GM23248 (cell line): ENCODE results near the gene ZFAND6. TPM values are rescaled to one million over a fixed set of nuclear protein-coding genes. Genes with fewer than 3 reads are reported as not detected.
A peak's percentile ranks its signal among the peaks of the same experiment; 100 is the strongest.
"Not testable (repeated sequence)": the region's sequence is repeated elsewhere in the genome, so short reads cannot be mapped to it uniquely, and the experiment has no call there.

Experiments used
- DNase-seq: peaks from one replicate; pipeline ENCODE4 v3.0.0-alpha.2; 2015
- H2AFZ ChIP-seq: fragments of 200-600 bp; sonication (generic); 2 replicates; pipeline ENCODE4 v1.6.1; 2016; ENCODE audit warnings: antibody characterized with exemption
- H3F3A ChIP-seq: fragments of 200-600 bp; sonication (generic); 2 replicates; pipeline ENCODE4 v1.6.1; 2016; ENCODE audit warnings: mild to moderate bottlenecking, antibody characterized with exemption, mixed run types; ENCODE audit not compliant: insufficient read depth
- H3K27ac ChIP-seq: fragments of 200-600 bp; sonication (generic); 2 replicates; pipeline ENCODE4 v1.5.1; 2016; ENCODE audit warnings: mild to moderate bottlenecking
- H3K27me3 ChIP-seq: fragments of 200-600 bp; sonication (generic); replicated peaks from 2 replicates; pipeline ENCODE4 v1.6.1; 2016; ENCODE audit warnings: mild to moderate bottlenecking; ENCODE audit not compliant: insufficient read depth
- H3K36me3 ChIP-seq: fragments of 200-600 bp; sonication (generic); 2 replicates; pipeline ENCODE4 v1.6.1; 2016; ENCODE audit warnings: low read depth, mild to moderate bottlenecking
- H3K4me1 ChIP-seq: fragments of 200-600 bp; sonication (generic); 2 replicates; pipeline ENCODE4 v1.6.1; 2016; ENCODE audit warnings: mild to moderate bottlenecking; ENCODE audit not compliant: insufficient read depth
- H3K4me2 ChIP-seq: fragments of 200-600 bp; sonication (generic); one replicate; pipeline ENCODE4 v1.6.1; 2016; ENCODE audit warnings: mild to moderate bottlenecking; ENCODE audit not compliant: unreplicated experiment
- H3K4me3 ChIP-seq: fragments of 200-600 bp; sonication (generic); 2 replicates; pipeline ENCODE4 v1.5.1; 2016; ENCODE audit warnings: mild to moderate bottlenecking
- H3K79me2 ChIP-seq: fragments of 200-600 bp; sonication (generic); 2 replicates; pipeline ENCODE4 v1.6.1; 2016; ENCODE audit warnings: mild to moderate bottlenecking; ENCODE audit not compliant: insufficient read depth
- H3K9ac ChIP-seq: fragments of 200-600 bp; sonication (generic); 2 replicates; pipeline ENCODE4 v1.6.1; 2016; ENCODE audit warnings: mild to moderate bottlenecking
- H3K9me2 ChIP-seq: fragments of 200-600 bp; sonication (generic); 2 replicates; pipeline ENCODE4 v1.6.1; 2016; ENCODE audit warnings: mixed run types, mild to moderate bottlenecking, moderate library complexity; ENCODE audit not compliant: insufficient read depth
- H3K9me3 ChIP-seq: fragments of 200-600 bp; sonication (generic); one replicate; pipeline ENCODE4 v1.6.1; 2017; ENCODE audit warnings: low read depth
- H4K20me1 ChIP-seq: fragments of 200-600 bp; sonication (generic); 2 replicates; pipeline ENCODE4 v1.6.0; 2016; ENCODE audit not compliant: insufficient read depth
- EZH2 ChIP-seq: fragments of 200-600 bp; sonication (generic); IDR thresholded peaks from 2 replicates; pipeline ENCODE4 v1.6.1; 2018; ENCODE audit warnings: antibody characterized with exemption, mild to moderate bottlenecking; ENCODE audit not compliant: insufficient read depth, poor library complexity, severe bottlenecking
- EZH2phosphoT487 ChIP-seq: fragments of 200-600 bp; sonication (generic); IDR thresholded peaks from 2 replicates; pipeline ENCODE4 v1.6.1; 2018; ENCODE audit warnings: antibody characterized with exemption, moderate library complexity, mild to moderate bottlenecking, low read depth; ENCODE audit not compliant: insufficient read depth
- WGBS, 2 experiments: methylation state at CpG; one replicate each; pipeline ENCODE4 v1.1.6; 2015 to 2017; ENCODE audit warnings: low lambda C conversion rate in 2 of 2, low coverage in 1 of 2; ENCODE audit errors: missing lambda C conversion rate in 2 of 2; 5-methylcytosine and 5-hydroxymethylcytosine counted together
- in situ Hi-C: fragments of 300-500 bp; cut with MboI; formaldehyde crosslinking; loops from 2 replicates; pipeline ENCODE4 v1.15.0; 2020
- polyA plus RNA-seq: library from polyadenylated mRNA; unstranded; fragments of >200 nt; fragmentation: Nextera tagmentation; extraction: Ambion mirVana; gene quantifications from 2 replicates; pipeline ENCODE4 v1.2.1, GENCODE V29; 2016
- total RNA-seq: library from RNA; depleted of rRNA; stranded (reverse); fragments of >200 nt; shearing (Covaris generic); gene quantifications from 2 replicates; pipeline ENCODE4 v1.2.3, GENCODE V29; 2014; rRNA removed

ZFAND6 gene
- 101 and 130 TPM in 2 replicates for total RNA-seq
- 102 and 104 TPM in 2 replicates for polyA plus RNA-seq

DNA sequence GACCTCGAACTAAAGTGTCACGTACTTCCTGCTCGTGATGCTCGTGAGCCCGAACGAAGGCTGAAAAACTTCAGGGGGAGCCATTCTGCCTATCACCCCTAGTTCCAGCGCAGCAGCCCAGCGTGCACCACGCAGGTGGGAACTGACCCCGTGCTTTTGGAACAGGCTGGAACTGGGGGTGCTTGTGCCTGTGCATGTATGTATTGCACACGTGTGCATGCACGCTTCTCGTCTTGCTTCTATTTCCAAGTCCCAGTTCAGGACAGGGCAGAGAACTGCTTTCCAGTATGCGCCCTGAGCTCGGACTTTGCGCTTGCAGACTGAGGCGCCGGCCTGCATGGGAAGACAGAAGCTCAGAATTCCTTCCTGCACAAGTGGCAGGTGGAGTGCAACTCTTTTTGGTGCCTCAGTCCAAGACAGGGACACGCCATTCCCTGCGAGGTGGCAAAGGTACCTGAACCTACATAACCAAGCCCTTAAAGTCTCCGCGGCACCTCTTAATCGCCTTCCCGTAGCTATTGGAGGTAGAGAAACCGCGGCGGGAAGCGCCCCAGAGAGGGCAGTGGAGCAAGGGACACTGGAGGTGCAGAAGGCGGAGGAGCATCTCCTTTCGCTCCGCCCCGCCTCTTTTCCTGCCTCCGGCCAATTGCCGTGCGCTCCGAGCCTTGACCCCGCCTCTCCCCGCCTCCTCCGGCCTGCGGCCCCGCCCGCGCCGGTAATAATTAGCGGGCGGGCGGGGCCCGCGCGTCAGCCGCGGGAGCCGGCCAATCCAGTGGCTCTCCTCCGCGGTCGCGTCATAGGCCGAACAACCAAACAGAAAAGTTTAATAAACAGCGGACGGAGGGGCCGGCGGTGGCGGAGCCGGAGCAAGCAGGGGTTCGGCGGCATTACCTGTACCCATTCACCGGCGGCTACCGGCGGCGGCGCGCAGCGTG lies at the start of gene ZFAND6:
TSS of gene ZFAND6 (plus strand) at position 826 of the 935 bp plus-strand sequence. CDS start 60,669 bp downstream, outside the sequence.
- H3K36me3 ChIP-seq, result no peaks in the 10 kb centered on the region
- peak within 1 kb of the TSS; percentile 97 for H3K4me2 ChIP-seq
- H3K9ac ChIP-seq, result peak within 1 kb of the TSS; percentile 88
- H3K27me3 ChIP-seq, result no peaks in the 10 kb centered on the region
- in situ Hi-C loops, result no loop called here
- no peaks in the 10 kb centered on the region for H3K9me2 ChIP-seq
- H3K79me2 ChIP-seq, result peaks cover 36% of the 10 kb centered on the region
- peak; percentile 99 for DNase-seq
- H3K27ac ChIP-seq, result peak within 1 kb of the TSS; percentile 89
- 1 to 2% methylated on average over 57 to 74 of the region's 74 CpGs for WGBS, 2 experiments
- peak within 1 kb of the TSS; percentile 80 for H3K4me3 ChIP-seq
- peak within 1 kb of the TSS; percentile 80 for H2AFZ ChIP-seq
- peaks cover 18% of the 10 kb centered on the region for H3K4me1 ChIP-seq
- no peak for TF ChIP-seq EZH2
- TF ChIP-seq EZH2phosphoT487, result no peak
- H4K20me1 ChIP-seq, result no peaks in the 10 kb centered on the region
- H3F3A ChIP-seq, result peaks cover 8% of the 10 kb centered on the region
- H3K9me3 ChIP-seq, result no peaks in the 10 kb centered on the region

DNA sequence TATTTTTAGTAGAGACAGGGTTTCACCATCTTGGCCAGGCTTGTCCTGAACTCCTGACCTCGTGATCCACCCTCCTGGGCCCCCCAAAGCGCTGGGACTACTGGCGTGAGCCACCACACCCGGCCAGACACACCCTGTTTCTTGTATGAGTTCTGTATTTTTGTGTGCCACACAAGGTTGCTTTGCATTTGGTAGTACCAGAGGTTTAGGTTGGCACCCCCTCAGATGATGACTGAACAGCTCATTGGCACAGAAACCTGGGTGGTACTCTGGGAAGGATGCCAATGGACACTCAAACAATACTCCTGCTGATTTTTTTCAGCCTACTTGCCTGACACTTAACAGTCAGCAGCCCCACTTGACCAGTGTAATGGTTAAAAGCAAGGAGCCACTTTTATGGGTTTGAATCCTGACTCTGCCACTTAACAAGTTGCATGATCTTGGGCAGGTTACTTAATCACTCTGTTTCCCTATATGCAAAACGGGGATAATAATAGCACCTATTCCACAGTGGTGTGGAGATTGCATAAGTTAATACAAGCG lies 49.3 kb upstream of the ZFAND6 start:
- in situ Hi-C loops, result no loop called here
- TF ChIP-seq EZH2phosphoT487, result no peak
- no peak for TF ChIP-seq EZH2
- Histone ChIP-seq H3K36me3 (no peaks in the 10 kb centered on the region), H2AFZ (no peak overlapping the region), H4K20me1 (no peaks in the 10 kb centered on the region), H3K9ac (peak overlapping the region; percentile 52; the same call in 1 of the 2 replicates), H3K9me2 (no peaks in the 10 kb centered on the region), H3K9me3 (no peaks in the 10 kb centered on the region), H3K27ac (peak overlapping the region; percentile 82), H3K27me3 (no peaks in the 10 kb centered on the region), H3K4me3 (no peak overlapping the region), H3K79me2 (no peaks in the 10 kb centered on the region), H3K4me1 (peaks cover 16% of the 10 kb centered on the region), H3K4me2 (peak overlapping the region; percentile 61), H3F3A (peaks cover 11% of the 10 kb centered on the region; the same call in 1 of the 2 replicates)
- 61 to 65% methylated on average over 6 of the region's 6 CpGs for WGBS, 2 experiments
- peak; percentile 70 for DNase-seq

DNA sequence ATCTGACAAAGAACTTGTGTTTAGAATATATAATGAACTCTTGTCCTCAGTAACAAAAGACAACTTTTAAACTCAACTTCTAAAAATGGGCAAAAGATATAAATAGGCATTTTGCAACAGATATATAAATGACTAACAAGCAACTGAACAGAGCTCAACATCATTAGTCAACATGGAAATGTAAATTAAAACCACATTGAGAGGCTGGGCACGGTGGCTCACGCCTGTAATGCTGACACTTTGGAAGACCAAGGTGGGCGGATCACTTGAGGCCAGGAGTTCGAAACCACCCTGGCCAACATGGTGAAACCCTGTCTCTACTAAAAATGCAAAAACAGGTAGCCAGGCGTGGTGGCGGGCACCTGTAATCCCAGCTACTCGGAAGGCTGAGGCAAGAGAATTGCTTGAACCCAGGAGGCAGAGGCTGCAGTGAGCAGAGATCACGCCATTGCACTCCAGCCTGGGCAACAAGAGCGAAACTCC lies 48.4 kb upstream of the ZFAND6 start:
- peak overlapping the region; percentile 61 for H3K4me2 ChIP-seq
- H3K36me3 ChIP-seq, H3K79me2 ChIP-seq, H3K9me3 ChIP-seq, in situ Hi-C loops, H4K20me1 ChIP-seq, H3K9me2 ChIP-seq, H3K27me3 ChIP-seq, H3K4me3 ChIP-seq: not testable (repeated sequence)
- peak; percentile 94 for DNase-seq
- peaks cover 11% of the 10 kb centered on the region; the same call in 1 of the 2 replicates for H3F3A ChIP-seq
- WGBS, 2 experiments, result 34 to 36% methylated on average over 9 of the region's 9 CpGs
- peaks cover 16% of the 10 kb centered on the region for H3K4me1 ChIP-seq
- H3K9ac ChIP-seq, result peak overlapping the region; percentile 52
- H2AFZ ChIP-seq, result 0 out of 2 replicates have a peak overlapping the region, but pooled peaks have one; percentile 4
- H3K27ac ChIP-seq, result peak overlapping the region; percentile 82

DNA sequence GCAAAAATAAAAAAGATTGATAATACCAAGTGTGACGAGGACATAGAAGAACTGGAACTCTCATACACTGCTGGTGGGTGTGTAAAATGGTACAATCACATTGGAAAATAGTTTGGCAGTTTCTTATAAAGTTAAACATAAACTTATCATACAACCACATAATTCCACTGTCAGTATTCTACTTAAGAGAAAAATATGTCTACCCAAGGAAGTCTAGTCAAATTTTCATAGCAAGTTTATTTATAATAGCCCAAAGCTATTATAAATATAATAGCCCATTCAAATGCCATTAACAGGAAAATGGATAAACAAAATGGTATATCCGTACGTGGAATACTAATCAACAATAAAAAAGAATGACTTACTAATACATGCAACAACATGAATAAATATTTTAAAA lies 47.9 kb upstream of the ZFAND6 start:
- Histone ChIP-seq H3K27me3 (no peaks in the 10 kb centered on the region), H3K4me2 (no peak overlapping the region), H3K27ac (peak overlapping the region; percentile 82)

More for the DNA sequence above, 47.9 kb upstream of the ZFAND6 start:
- DNase-seq, result no peak
- Histone ChIP-seq H3K9me2 (no peaks in the 10 kb centered on the region), H3K4me3 (no peak overlapping the region), H3K79me2 (no peaks in the 10 kb centered on the region), H3K9ac (no peak overlapping the region), H3K9me3 (no peaks in the 10 kb centered on the region), H3K4me1 (peaks cover 16% of the 10 kb centered on the region), H2AFZ (no peak overlapping the region), H4K20me1 (no peaks in the 10 kb centered on the region), H3K36me3 (no peaks in the 10 kb centered on the region), H3F3A (peaks cover 11% of the 10 kb centered on the region; the same call in 1 of the 2 replicates)
- in situ Hi-C loops, result no loop called here
- TF ChIP-seq EZH2phosphoT487 (no peak), EZH2 (no peak)
- 80 to 91% methylated on average over 3 of the region's 3 CpGs for WGBS, 2 experiments
